SK-N-MC (cell line): Measurements from ENCODE around the gene ZNF500.

Source experiments
- EZH2 ChIP-seq: fragments of 200-600 bp; sonication (generic); IDR thresholded peaks from one replicate; pipeline ENCODE4 v1.6.1; 2017; ENCODE audit warnings: antibody characterized with exemption
- POLR2AphosphoS5 ChIP-seq: IDR thresholded peaks from 2 replicates; pipeline ENCODE4 v1.6.1; 2012; ENCODE audit warnings: mild to moderate bottlenecking, low read depth, low read length, borderline replicate concordance

GRCh38 chr16:4700997-4701743, 65.8 kb downstream of the ZNF500 start:
- TF ChIP-seq POLR2AphosphoS5 (no peak), EZH2 (no peak)
